Ishikawa (cell line): ENCODE results near the gene RIPOR2.

ENCODE experiments used
- CEBPB ChIP-seq: IDR thresholded peaks from 2 replicates; pipeline ENCODE4 v1.6.1; 2012
- CREB1 ChIP-seq: IDR thresholded peaks from 2 replicates; pipeline ENCODE4 v1.6.1; 2012; ENCODE audit warnings: low read depth
- EP300 ChIP-seq: IDR thresholded peaks from 2 replicates; pipeline ENCODE4 v1.6.1; 2012; ENCODE audit warnings: borderline replicate concordance
- NFIC ChIP-seq: IDR thresholded peaks from 2 replicates; pipeline ENCODE4 v1.6.1; 2012
- TEAD4 ChIP-seq: IDR thresholded peaks from 2 replicates; pipeline ENCODE4 v1.6.1; 2012
- YY1 ChIP-seq: IDR thresholded peaks from 2 replicates; pipeline ENCODE4 v1.6.1; 2012; ENCODE audit warnings: low read depth
- ZBTB7A ChIP-seq: IDR thresholded peaks from 2 replicates; pipeline ENCODE4 v1.6.1; 2012; ENCODE audit warnings: low read depth
- TF ChIP-seq, protein P1 (sequence below): IDR thresholded peaks from 2 replicates; pipeline ENCODE4 v1.6.1; 2012; ENCODE audit warnings: low read depth, mild to moderate bottlenecking
- TF ChIP-seq, protein P2 (sequence below): IDR thresholded peaks from 2 replicates; pipeline ENCODE4 v1.6.1; 2012

DNA sequence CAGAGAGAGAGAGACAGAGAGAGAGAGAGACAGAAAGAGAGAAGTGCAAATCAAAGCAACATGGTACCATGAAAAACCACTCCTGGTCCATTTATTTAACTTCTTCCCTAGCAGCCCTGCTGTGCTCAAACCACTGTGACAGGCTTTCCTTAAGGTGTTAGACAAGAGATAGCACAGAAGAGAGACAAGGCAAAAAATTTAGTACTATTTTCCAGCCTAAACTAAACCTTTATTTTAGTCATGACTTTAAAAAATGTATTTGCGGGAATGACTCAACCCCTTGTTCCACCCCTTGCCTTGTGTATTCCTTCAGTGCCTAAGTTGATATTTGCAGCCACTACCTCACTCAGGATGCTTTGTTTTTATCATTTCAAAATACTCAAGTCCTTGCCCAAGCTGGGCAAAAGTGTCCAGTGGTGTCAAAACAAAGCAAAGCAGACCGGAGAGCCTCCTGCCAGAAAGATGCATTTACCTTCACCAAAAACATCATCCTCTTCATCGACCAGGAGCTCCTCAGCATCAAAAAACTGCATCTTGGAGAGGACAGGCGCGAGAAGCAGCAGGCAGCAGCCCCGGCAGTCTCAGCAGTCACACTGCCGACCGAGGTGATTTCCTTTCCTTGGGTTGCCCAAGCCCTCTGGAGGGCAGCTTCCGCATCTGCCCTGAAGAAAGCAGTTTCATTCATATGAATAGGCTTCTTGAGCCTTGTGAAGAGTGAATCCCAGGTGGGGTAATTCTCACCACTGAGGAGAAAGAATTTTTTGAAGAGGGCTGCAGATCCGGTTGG lies at the start of gene RIPOR2:
- TF ChIP-seq, protein P1, sequence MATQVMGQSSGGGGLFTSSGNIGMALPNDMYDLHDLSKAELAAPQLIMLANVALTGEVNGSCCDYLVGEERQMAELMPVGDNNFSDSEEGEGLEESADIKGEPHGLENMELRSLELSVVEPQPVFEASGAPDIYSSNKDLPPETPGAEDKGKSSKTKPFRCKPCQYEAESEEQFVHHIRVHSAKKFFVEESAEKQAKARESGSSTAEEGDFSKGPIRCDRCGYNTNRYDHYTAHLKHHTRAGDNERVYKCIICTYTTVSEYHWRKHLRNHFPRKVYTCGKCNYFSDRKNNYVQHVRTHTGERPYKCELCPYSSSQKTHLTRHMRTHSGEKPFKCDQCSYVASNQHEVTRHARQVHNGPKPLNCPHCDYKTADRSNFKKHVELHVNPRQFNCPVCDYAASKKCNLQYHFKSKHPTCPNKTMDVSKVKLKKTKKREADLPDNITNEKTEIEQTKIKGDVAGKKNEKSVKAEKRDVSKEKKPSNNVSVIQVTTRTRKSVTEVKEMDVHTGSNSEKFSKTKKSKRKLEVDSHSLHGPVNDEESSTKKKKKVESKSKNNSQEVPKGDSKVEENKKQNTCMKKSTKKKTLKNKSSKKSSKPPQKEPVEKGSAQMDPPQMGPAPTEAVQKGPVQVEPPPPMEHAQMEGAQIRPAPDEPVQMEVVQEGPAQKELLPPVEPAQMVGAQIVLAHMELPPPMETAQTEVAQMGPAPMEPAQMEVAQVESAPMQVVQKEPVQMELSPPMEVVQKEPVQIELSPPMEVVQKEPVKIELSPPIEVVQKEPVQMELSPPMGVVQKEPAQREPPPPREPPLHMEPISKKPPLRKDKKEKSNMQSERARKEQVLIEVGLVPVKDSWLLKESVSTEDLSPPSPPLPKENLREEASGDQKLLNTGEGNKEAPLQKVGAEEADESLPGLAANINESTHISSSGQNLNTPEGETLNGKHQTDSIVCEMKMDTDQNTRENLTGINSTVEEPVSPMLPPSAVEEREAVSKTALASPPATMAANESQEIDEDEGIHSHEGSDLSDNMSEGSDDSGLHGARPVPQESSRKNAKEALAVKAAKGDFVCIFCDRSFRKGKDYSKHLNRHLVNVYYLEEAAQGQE: no peak
- TF ChIP-seq TEAD4: no peak
- TF ChIP-seq ZBTB7A: no peak
- no peak for TF ChIP-seq CEBPB
- no peak for TF ChIP-seq NFIC
- no peak for TF ChIP-seq YY1
- TF ChIP-seq, protein P2, sequence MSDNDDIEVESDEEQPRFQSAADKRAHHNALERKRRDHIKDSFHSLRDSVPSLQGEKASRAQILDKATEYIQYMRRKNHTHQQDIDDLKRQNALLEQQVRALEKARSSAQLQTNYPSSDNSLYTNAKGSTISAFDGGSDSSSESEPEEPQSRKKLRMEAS: no peak
- no peak for TF ChIP-seq CREB1
- no peak for TF ChIP-seq EP300
